Measurements from ENCODE around the gene LARGE1. TPM values are rescaled to one million over a fixed set of nuclear protein-coding genes. Genes with fewer than 3 reads are reported as not detected.

The LARGE1 gene
- polyA plus RNA-seq, 3 donors = 0.05 to 0.13 TPM; not detected in 1

DNA sequence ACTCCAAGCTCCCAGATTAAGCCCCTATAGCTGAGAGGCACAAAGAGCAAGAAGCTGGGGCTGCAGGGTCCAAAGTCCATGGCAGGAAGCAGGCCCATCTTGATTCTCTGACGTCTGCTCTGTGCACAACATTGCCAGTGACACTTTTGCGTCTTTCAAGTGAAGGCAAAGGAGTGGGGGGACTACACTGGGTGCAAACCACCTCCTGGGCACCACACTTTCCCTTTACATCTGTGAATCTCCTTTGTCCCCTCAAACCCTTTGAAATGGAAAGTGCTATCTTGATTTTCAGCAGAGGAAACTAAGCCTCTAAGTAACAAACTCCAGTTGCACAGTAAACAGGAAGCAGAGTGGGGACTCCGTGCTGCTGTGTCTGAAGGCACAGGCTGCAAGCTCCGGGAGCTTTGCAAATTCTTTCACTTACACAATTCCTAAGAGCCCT lies 428.0 kb downstream of the LARGE1 start:
- H3K27me3 Mint-ChIP-seq (ENCODE audit: low read depth in 3 of 3) = peaks cover 0 to 2% (median 2%) of the 10 kb centered on the region in 3 donors
- intact Hi-C loops (cut with micrococcal nuclease) = no loop called here
- Histone ChIP-seq H3K9me3 (replicated peaks in 1 of 2; ENCODE audit: control insufficient read depth in 1 of 2, insufficient read depth in 1 of 2, low read length in 2 of 2) (no peaks in the 10 kb centered on the region), H4K20me1 (ENCODE audit: insufficient read depth, low read length) (no peaks in the 10 kb centered on the region), H3K79me2 (ENCODE audit: insufficient read depth, low read length) (no peaks in the 10 kb centered on the region), H3K27ac (ENCODE audit: low read depth in 1 of 2, low read length in 2 of 2) (no peak overlapping the region), H3K4me2 (replicated peaks; ENCODE audit: extremely low read depth, low read length, poor library complexity, severe bottlenecking) (no peak overlapping the region), H3K36me3 (replicated peaks in 1 of 2; ENCODE audit: control insufficient read depth in 1 of 2, insufficient read depth in 2 of 2, low read length in 2 of 2) (no peaks in the 10 kb centered on the region), H3K9ac (ENCODE audit: insufficient read depth, low read length, poor library complexity, severe bottlenecking) (no peak overlapping the region), H3K4me1 (ENCODE audit: control insufficient read depth in 1 of 2, insufficient read depth in 2 of 2, low read length in 2 of 2) (no peaks in the 10 kb centered on the region), H3K4me3 (replicated peaks in 1 of 3; ENCODE audit: low read depth in 2 of 3, low read length in 3 of 3) (no peak overlapping the region), H3K27me3 (ENCODE audit: control insufficient read depth in 2 of 2, insufficient read depth in 2 of 2, low read length in 2 of 2) (no peaks in the 10 kb centered on the region), H2AFZ (ENCODE audit: insufficient read depth, low read depth, low read length, poor library complexity, severe bottlenecking) (no peak overlapping the region)
- H3K27ac Mint-ChIP-seq = no peak overlapping the region
- H3K4me3 Mint-ChIP-seq = no peak overlapping the region
- TF ChIP-seq, protein P1, sequence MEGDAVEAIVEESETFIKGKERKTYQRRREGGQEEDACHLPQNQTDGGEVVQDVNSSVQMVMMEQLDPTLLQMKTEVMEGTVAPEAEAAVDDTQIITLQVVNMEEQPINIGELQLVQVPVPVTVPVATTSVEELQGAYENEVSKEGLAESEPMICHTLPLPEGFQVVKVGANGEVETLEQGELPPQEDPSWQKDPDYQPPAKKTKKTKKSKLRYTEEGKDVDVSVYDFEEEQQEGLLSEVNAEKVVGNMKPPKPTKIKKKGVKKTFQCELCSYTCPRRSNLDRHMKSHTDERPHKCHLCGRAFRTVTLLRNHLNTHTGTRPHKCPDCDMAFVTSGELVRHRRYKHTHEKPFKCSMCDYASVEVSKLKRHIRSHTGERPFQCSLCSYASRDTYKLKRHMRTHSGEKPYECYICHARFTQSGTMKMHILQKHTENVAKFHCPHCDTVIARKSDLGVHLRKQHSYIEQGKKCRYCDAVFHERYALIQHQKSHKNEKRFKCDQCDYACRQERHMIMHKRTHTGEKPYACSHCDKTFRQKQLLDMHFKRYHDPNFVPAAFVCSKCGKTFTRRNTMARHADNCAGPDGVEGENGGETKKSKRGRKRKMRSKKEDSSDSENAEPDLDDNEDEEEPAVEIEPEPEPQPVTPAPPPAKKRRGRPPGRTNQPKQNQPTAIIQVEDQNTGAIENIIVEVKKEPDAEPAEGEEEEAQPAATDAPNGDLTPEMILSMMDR (IDR thresholded peaks at IDR 0.05) = no peak
- DNase-seq = no peak
- peaks cover 0 to 3% (median 2%) of the 10 kb centered on the region in 7 donors for H3K9me3 Mint-ChIP-seq
- H3K4me1 Mint-ChIP-seq = no peaks in the 10 kb centered on the region
- H3K36me3 Mint-ChIP-seq = no peaks in the 10 kb centered on the region
- 29% methylated on average over 4 of the region's 4 CpGs for WGBS (ENCODE audit: insufficient coverage)

DNA sequence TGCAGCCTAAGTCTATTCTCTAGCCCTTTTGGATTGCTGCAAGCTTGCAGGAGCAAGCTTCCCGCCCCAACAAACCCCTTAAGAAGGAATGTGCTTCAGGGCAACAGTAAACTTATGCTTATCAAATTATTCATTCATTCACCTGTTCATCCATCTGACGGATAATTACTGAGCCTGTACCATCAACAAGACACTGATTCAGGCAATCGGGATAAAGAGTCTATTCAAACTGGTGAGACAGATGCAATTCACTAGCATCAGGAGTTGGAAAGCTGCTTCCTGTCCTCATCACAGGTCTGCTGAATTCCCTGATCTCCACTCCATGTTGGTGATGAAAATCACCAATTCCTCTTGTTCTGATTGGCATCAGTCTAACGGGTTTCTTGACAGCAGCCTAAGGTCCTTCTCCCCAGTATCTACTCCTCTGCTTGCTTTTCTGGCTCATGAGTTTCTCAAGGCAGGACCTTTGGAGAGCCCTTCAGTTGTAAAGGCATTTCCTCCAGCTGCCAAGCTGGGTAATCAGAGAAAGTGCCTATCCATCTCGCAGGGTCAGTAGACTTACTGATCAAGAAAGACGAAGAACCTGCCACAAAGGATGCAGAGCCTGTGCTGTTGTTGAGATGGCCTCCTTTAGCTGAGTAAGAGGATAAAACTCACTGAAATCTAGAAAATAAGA lies 433.1 kb downstream of the LARGE1 start:
- H3K27me3 Mint-ChIP-seq (ENCODE audit: low read depth in 3 of 3) = peaks cover 0 to 4% (median 2%) of the 10 kb centered on the region in 3 donors
- H3K27ac ChIP-seq (ENCODE audit: low read depth in 1 of 2, low read length in 2 of 2) = no peak overlapping the region
- H3K9me3 Mint-ChIP-seq = peaks cover 0 to 4% (median 3%) of the 10 kb centered on the region in 7 donors
- no peak for DNase-seq
- no peaks in the 10 kb centered on the region for H3K4me1 Mint-ChIP-seq
- no peak overlapping the region for H3K4me2 ChIP-seq (replicated peaks; ENCODE audit: extremely low read depth, low read length, poor library complexity, severe bottlenecking)
- no peaks in the 10 kb centered on the region for H3K4me1 ChIP-seq (ENCODE audit: control insufficient read depth in 1 of 2, insufficient read depth in 2 of 2, low read length in 2 of 2)
- no peak overlapping the region for H2AFZ ChIP-seq (ENCODE audit: insufficient read depth, low read depth, low read length, poor library complexity, severe bottlenecking)
- no peak overlapping the region for H3K27ac Mint-ChIP-seq
- intact Hi-C loops (cut with micrococcal nuclease) = no loop called here
- H3K36me3 Mint-ChIP-seq = no peaks in the 10 kb centered on the region
- H3K4me3 Mint-ChIP-seq = no peak overlapping the region
- no peaks in the 10 kb centered on the region for H3K36me3 ChIP-seq (replicated peaks in 1 of 2; ENCODE audit: control insufficient read depth in 1 of 2, insufficient read depth in 2 of 2, low read length in 2 of 2)
- 91% methylated on average over 6 of the region's 6 CpGs for WGBS (ENCODE audit: insufficient coverage)
- H3K9ac ChIP-seq (ENCODE audit: insufficient read depth, low read length, poor library complexity, severe bottlenecking) = no peak overlapping the region
- H3K4me3 ChIP-seq (replicated peaks in 1 of 3; ENCODE audit: low read depth in 2 of 3, low read length in 3 of 3) = no peak overlapping the region
- no peaks in the 10 kb centered on the region for H3K79me2 ChIP-seq (ENCODE audit: insufficient read depth, low read length)
- TF ChIP-seq, protein P1 (IDR thresholded peaks at IDR 0.05) = no peak
- H3K27me3 ChIP-seq (ENCODE audit: control insufficient read depth in 2 of 2, insufficient read depth in 2 of 2, low read length in 2 of 2) = no peaks in the 10 kb centered on the region
- H3K9me3 ChIP-seq (replicated peaks in 1 of 2; ENCODE audit: control insufficient read depth in 1 of 2, insufficient read depth in 1 of 2, low read length in 2 of 2) = no peaks in the 10 kb centered on the region
- no peaks in the 10 kb centered on the region for H4K20me1 ChIP-seq (ENCODE audit: insufficient read depth, low read length)
